GM12878 (cell line): ENCODE results near the gene CFAP61.

Experiments used
- CEBPB ChIP-seq, 2 experiments: fragments of 150-350 bp in 1 of 2; IDR thresholded peaks; 2 replicates each; pipeline ENCODE4 v1.6.1; 2012 to 2014; ENCODE audit warnings: low read depth in 2 of 2, low read length in 2 of 2, borderline replicate concordance in 1 of 2, inconsistent platforms in 1 of 2
- RBBP5 ChIP-seq: fragments of 200-600 bp; sonication (generic); conservative IDR thresholded peaks from 2 replicates; pipeline ENCODE4 v1.6.1; 2016
- ZBTB33 ChIP-seq: fragments of 450-650 bp; IDR thresholded peaks from 2 replicates; pipeline ENCODE4 v1.6.1; 2017; ENCODE audit warnings: mild to moderate bottlenecking
- ZNF207 ChIP-seq: fragments of 450-650 bp; IDR thresholded peaks from 2 replicates; pipeline ENCODE4 v1.6.1; 2014; ENCODE audit warnings: antibody characterized with exemption, mild to moderate bottlenecking, borderline replicate concordance
- TF ChIP-seq, protein P1 (sequence below), 3 experiments: IDR thresholded peaks in 2 of 3; conservative IDR thresholded peaks in 1 of 3; 2 replicates each; pipeline ENCODE4 v1.5.1; 2011; ENCODE audit warnings: low read depth in 3 of 3, low read length in 3 of 3, mild to moderate bottlenecking in 3 of 3, control low read depth in 2 of 3, moderate library complexity in 2 of 3, inconsistent platforms in 1 of 3, mixed read lengths in 1 of 3; ENCODE audit not compliant: control insufficient read depth in 2 of 3, insufficient read depth in 1 of 3; ENCODE audit errors: extremely low read depth in 1 of 3

GRCh38 chr20:20359628-20360027 is 307.3 kb downstream of the CFAP61 start:
- TF ChIP-seq ZNF207 (no peak), RBBP5 (no peak), CEBPB (IDR thresholded peaks at IDR 0.05; ENCODE audit: borderline replicate concordance in 1 of 2, low read depth in 2 of 2, low read length in 2 of 2) (no peak), ZBTB33 (no peak)
- TF ChIP-seq, protein P1, sequence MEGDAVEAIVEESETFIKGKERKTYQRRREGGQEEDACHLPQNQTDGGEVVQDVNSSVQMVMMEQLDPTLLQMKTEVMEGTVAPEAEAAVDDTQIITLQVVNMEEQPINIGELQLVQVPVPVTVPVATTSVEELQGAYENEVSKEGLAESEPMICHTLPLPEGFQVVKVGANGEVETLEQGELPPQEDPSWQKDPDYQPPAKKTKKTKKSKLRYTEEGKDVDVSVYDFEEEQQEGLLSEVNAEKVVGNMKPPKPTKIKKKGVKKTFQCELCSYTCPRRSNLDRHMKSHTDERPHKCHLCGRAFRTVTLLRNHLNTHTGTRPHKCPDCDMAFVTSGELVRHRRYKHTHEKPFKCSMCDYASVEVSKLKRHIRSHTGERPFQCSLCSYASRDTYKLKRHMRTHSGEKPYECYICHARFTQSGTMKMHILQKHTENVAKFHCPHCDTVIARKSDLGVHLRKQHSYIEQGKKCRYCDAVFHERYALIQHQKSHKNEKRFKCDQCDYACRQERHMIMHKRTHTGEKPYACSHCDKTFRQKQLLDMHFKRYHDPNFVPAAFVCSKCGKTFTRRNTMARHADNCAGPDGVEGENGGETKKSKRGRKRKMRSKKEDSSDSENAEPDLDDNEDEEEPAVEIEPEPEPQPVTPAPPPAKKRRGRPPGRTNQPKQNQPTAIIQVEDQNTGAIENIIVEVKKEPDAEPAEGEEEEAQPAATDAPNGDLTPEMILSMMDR (IDR thresholded peaks at IDR 0.05 in 2 of 3, conservative IDR thresholded peaks at IDR 0.05 in 1 of 3; ENCODE audit: control insufficient read depth in 2 of 3, extremely low read depth in 1 of 3, insufficient read depth in 1 of 3, low read depth in 3 of 3, low read length in 3 of 3), result no peak
